ENCODE data around the gene PHRF1.
"Not testable (repeated sequence)": the region's sequence is repeated elsewhere in the genome, so short reads cannot be mapped to it uniquely, and the experiment has no call there.

PHRF1 gene

GRCh38 chr11:637333-637592 is 61.0 kb downstream of the PHRF1 start:
- DNase-seq = no peak

- no peak for DNase-seq
Measured at GRCh38 chr11:637593-638521, 61.6 kb downstream of the PHRF1 start.

GRCh38 chr11:638631-639331 is 62.5 kb downstream of the PHRF1 start:
- no peak for DNase-seq

- DNase-seq = no peak
Measured at GRCh38 chr11:639332-639955, 63.2 kb downstream of the PHRF1 start.

GRCh38 chr11:640021-640706 is 63.9 kb downstream of the PHRF1 start:
- no peak for DNase-seq

GRCh38 chr11:641806-642370 is 65.6 kb downstream of the PHRF1 start:
- DNase-seq = no peak

GRCh38 chr11:643366-643765 is 67.1 kb downstream of the PHRF1 start:
- no peak for DNase-seq

- DNase-seq = no peak
Measured at GRCh38 chr11:643849-644738, 67.8 kb downstream of the PHRF1 start.

- DNase-seq = no peak
Measured at GRCh38 chr11:645536-645935, 69.3 kb downstream of the PHRF1 start.

GRCh38 chr11:646214-646613 is 69.9 kb downstream of the PHRF1 start:
- DNase-seq = no peak

- not testable (repeated sequence) for DNase-seq
Measured at GRCh38 chr11:647672-648158, 71.4 kb downstream of the PHRF1 start.

GRCh38 chr11:650482-650881 is 74.2 kb downstream of the PHRF1 start:
- no peak for DNase-seq

GRCh38 chr11:653136-653535 is 76.9 kb downstream of the PHRF1 start:
- not testable (repeated sequence) for DNase-seq

- DNase-seq = no peak
Measured at GRCh38 chr11:653837-654236, 77.6 kb downstream of the PHRF1 start.

- DNase-seq = not testable (repeated sequence)
Measured at GRCh38 chr11:654444-654843, 78.2 kb downstream of the PHRF1 start.

- DNase-seq = no peak
Measured at GRCh38 chr11:655036-655726, 78.9 kb downstream of the PHRF1 start.

GRCh38 chr11:656426-656825 is 80.2 kb downstream of the PHRF1 start:
- no peak for DNase-seq

- no peak for DNase-seq
Measured at GRCh38 chr11:656866-657265, 80.6 kb downstream of the PHRF1 start.

GRCh38 chr11:657691-658126 is 81.4 kb downstream of the PHRF1 start:
- no peak for DNase-seq

GRCh38 chr11:659532-660085 is 83.3 kb downstream of the PHRF1 start:
- DNase-seq = no peak

GRCh38 chr11:660281-660680 is 84.0 kb downstream of the PHRF1 start:
- no peak for DNase-seq
